Stimulated activated CD8-positive, alpha-beta memory T cell treated with anti-CD3 and anti-CD28 coated beads, Interleukin-4, amount 100 ng/mL, for 24 hours (primary cell): ENCODE results near the gene VPS41.

Experiments
- DNase-seq: peaks from one replicate; pipeline ENCODE4 v3.0.0-alpha.2; 2020; ENCODE audit warnings: low read depth

VPS41 gene

DNA sequence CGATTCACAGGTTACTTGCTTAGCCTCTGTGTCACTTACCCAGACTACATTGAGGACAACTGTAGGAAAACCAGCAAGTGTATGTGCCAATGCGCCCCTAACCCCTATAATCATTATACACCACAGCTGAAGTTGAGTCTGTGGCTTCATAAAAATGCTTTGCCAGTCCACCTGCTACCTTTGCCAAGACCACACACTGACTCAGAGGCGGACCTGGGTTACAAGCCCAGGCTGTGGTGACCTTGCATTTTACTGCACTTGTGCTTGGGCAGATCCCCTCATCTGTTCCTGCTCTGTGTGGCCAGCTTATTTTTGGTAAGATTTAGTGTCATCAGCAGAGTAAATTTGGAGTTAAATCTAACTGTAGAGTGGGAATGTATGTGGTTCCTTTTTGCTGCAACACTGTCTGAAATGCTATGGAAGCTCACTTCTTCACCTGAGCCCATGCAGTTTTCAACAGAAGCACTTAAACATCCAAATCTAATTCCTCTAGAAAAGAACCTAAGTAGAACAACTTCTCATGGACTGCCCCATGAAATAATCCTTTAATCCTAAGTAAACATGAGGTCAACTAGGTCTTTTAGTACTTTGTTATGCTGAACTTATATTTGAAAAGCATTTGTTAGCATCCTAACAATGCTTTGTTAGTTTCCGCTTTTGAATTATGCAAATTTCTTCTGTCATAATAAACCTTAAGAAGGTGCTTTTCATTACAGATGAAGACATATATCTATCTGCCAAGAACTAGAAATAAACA, 181.6 kb downstream of the VPS41 start:
- DNase-seq: no peak

DNA sequence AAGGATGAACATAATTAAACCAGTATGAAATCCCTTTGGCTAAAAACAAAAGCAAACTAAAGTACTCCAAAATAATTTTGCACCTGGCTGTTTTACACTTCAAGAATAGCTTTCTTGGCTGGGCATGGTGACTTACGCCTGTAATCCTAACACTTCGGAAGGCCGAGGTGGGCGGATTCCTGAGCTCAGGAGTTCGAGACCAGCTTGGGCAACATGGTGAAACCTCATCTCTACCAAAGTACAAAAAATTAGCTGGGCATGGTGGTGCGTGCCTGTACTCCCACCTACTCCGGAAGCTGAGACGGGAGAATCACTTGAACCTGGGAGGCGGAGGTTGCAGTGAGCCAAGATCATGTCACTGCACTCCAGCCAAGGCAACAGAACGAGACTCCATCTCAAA, 185.7 kb downstream of the VPS41 start:
- no peak for DNase-seq

DNA sequence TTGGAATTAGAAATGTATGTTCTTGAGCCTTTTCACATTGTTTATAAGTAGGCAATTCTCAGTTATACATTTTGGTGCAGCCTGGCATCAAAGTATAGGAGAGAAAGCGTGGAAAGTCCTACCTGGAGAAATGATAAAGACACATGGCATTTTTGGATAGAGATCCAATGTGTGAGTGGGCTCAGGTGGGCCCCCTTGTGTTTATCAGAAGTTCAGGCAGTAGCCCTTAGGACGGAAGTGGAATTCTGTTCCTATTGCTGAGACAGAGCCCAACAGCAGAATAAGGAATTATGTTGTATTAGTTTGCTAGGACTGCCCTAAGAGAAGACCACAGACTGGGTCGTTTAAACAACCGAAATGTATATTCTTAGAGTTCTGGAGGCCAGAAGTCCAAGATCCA, 192.6 kb downstream of the VPS41 start:
- no peak for DNase-seq

GRCh38 chr7:38709123-38709522, 199.9 kb downstream of the VPS41 start:
- no peak for DNase-seq

GRCh38 chr7:38704751-38705150, 204.2 kb downstream of the VPS41 start:
- DNase-seq: no peak

- no peak for DNase-seq
Observed at GRCh38 chr7:38704041-38704547, 204.9 kb downstream of the VPS41 start.

GRCh38 chr7:38703093-38703492, 205.9 kb downstream of the VPS41 start:
- no peak for DNase-seq

GRCh38 chr7:38702002-38702535, 206.9 kb downstream of the VPS41 start:
- DNase-seq: no peak

GRCh38 chr7:38700116-38700515, 208.9 kb downstream of the VPS41 start:
- no peak for DNase-seq

DNA sequence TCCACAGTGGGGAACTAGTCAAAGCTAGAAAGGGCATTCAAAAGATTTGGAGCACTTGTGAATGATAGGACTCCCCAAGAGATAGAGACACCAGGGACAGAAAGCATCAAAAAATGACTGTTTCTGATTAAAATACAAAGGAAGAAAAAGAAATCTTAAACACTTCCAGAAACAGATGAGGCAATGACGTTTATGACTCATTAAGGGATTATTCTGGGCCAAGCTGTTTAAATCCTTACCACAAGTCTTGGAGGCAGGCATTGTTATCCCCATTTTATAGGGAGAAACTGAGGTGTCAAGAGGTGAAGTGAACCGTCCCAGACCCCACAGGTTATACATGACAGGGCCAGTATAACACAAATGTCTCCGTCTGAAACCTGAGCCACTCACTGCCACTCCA, 209.5 kb downstream of the VPS41 start:
- no peak for DNase-seq

GRCh38 chr7:38694326-38694725, 214.7 kb downstream of the VPS41 start:
- DNase-seq: no peak

DNA sequence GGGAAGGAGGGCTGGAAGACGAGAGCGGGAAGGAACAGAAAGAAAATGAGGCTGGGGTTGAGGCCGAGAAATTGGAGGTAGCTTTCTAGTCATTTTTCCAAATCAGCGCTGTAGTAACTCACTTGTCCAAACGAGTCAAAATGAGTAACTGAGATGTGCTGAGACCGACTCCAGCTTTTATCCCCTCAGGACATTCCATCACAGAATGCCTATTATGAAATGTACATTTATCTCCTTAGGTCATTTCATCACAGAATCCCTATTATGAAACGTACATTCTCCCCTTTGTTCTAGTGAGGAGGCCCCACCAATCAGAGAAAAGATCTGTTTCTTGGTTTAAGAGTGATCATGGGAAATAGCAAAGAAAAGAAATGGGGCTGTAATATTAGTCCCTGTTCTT, 222.1 kb downstream of the VPS41 start:
- no peak for DNase-seq

GRCh38 chr7:38685851-38686250, 223.1 kb downstream of the VPS41 start:
- DNase-seq: no peak

DNA sequence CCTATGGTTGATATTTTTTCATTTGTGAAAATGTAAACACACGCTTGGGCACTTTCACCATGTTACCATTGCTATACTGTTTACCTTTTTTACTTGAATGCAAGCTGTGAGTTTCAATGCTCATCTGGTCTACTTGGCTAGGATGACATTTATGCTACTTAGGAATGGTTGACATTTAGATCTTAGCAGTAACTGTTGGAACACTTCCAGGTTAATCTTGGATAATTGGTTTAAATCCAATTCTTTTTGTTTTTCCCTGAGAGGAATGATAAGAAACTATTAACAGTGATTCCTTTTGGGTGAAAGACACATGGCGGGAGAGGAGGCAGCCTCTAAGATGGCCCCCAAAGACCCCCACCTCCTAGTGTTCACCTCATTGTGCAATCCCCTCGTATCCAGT, 226.4 kb downstream of the VPS41 start:
- no peak for DNase-seq

DNA sequence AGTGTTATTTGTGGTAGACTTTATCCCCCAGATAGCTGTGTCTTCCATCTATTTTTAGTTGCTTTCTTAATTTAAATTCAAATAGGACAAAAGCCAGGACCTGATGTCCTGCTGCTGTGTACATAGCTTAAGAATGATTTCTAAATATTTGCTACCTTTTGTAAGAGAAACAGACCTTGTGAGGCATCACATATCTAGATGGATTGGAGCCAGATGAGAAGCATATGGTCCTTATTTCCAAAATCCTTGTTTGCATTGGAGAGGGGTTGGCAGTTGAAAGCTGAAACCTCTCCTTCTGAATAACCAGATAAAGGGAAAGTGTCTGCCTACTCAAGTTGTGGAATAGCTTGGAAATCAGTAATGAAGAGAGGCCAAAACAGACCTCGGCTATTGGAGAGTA, 227.1 kb downstream of the VPS41 start:
- no peak for DNase-seq

DNA sequence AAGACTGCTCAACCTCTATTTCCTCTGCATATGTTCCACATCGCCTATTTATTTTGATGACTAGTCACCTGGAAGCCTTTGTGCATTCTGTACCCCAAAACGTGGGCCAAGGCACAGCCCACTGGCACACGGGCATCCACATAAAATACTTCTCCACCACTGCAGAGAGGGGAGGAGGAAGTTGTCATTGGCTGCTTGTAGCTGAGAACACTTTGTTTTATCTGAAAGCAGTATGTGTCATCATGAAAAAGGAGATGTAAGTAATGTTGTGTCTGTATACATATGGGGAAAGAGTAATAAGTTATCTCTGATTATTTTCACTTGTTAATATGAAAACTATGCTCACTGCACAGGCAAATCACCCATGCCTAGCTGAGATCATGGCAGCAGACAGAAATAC, 229.6 kb downstream of the VPS41 start:
- no peak for DNase-seq

GRCh38 chr7:38678698-38679054, 230.3 kb downstream of the VPS41 start:
- DNase-seq: no peak

- no peak for DNase-seq
Observed at GRCh38 chr7:38677981-38678697, 230.9 kb downstream of the VPS41 start.

GRCh38 chr7:38675494-38676106, 233.4 kb downstream of the VPS41 start:
- no peak for DNase-seq

DNA sequence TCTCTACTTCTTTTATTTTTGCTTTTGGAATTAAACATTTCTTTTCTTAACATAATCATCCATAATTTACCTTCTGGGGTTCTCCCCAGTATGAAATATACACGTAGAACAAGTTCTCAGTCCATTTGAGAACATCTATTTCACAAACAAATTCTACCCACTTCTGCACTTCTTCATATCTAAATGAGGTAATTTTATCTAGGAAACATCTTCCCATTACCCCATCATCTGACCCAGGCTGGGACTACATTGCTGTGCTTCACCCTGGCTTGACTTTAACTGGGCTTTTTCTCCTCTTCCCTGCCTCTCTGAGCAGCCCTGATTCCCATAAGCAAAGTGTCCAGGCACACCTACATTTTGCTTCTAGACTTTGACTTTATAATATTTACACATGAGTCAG, 234.5 kb downstream of the VPS41 start:
- DNase-seq: no peak

GRCh38 chr7:38673795-38674194, 235.2 kb downstream of the VPS41 start:
- no peak for DNase-seq
